H1 (cell line): ENCODE data around the gene FAM222B.

Experiments used
- KDM5A ChIP-seq: fragments of 200-600 bp; IDR thresholded peaks from 2 replicates; pipeline ENCODE4 v1.7.1; 2012; ENCODE audit warnings: mild to moderate bottlenecking, low read length, inconsistent platforms, mixed read lengths
- SIN3A ChIP-seq, 2 experiments: IDR thresholded peaks in 1 of 2; conservative IDR thresholded peaks in 1 of 2; 2 replicates each; pipeline ENCODE4 v1.6.1; 2011 to 2012; ENCODE audit warnings: low read length in 2 of 2, improper control_type of control experiment in 1 of 2, low read depth in 1 of 2, mild to moderate bottlenecking in 1 of 2
- TF ChIP-seq, protein P1 (sequence below): IDR thresholded peaks from 2 replicates; pipeline ENCODE4 v1.6.1; 2011; ENCODE audit warnings: low read depth, mild to moderate bottlenecking, low read length; ENCODE audit not compliant: insufficient read depth
- TF ChIP-seq, protein P2 (sequence below): fragments of 300-600 bp; sonication (generic); IDR thresholded peaks from 2 replicates; pipeline ENCODE4 v1.7.1; 2012; ENCODE audit warnings: low read length, moderate library complexity, mild to moderate bottlenecking, inconsistent platforms; ENCODE audit not compliant: insufficient replicate concordance

DNA sequence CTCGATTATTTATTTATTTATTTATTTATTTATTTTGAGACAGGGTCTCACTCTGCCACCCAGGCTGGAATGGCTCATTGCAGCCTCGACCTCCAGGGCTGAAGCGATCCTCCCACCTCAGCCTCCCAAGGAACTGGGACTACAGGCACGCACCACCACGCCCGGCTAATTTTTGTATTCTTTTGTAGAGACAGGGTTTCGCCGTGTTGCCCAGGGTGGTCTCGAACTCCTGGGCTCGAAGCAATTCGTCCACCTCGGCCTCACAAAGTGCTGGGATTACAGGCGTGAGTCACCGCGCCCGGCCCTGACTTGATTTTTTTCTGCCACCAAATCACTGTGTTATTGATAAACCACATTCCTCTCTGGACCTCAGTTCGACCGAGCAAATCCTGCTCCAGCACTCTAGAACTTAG is 123.6 kb downstream of the FAM222B start:
- TF ChIP-seq, protein P1, sequence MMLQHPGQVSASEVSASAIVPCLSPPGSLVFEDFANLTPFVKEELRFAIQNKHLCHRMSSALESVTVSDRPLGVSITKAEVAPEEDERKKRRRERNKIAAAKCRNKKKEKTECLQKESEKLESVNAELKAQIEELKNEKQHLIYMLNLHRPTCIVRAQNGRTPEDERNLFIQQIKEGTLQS: no peak
- TF ChIP-seq SIN3A (conservative IDR thresholded peaks at IDR 0.05 in 1 of 2, IDR thresholded peaks at IDR 0.05 in 1 of 2; ENCODE audit: low read depth in 1 of 2, low read length in 2 of 2) (no peak), KDM5A (no peak)
- TF ChIP-seq, protein P2, sequence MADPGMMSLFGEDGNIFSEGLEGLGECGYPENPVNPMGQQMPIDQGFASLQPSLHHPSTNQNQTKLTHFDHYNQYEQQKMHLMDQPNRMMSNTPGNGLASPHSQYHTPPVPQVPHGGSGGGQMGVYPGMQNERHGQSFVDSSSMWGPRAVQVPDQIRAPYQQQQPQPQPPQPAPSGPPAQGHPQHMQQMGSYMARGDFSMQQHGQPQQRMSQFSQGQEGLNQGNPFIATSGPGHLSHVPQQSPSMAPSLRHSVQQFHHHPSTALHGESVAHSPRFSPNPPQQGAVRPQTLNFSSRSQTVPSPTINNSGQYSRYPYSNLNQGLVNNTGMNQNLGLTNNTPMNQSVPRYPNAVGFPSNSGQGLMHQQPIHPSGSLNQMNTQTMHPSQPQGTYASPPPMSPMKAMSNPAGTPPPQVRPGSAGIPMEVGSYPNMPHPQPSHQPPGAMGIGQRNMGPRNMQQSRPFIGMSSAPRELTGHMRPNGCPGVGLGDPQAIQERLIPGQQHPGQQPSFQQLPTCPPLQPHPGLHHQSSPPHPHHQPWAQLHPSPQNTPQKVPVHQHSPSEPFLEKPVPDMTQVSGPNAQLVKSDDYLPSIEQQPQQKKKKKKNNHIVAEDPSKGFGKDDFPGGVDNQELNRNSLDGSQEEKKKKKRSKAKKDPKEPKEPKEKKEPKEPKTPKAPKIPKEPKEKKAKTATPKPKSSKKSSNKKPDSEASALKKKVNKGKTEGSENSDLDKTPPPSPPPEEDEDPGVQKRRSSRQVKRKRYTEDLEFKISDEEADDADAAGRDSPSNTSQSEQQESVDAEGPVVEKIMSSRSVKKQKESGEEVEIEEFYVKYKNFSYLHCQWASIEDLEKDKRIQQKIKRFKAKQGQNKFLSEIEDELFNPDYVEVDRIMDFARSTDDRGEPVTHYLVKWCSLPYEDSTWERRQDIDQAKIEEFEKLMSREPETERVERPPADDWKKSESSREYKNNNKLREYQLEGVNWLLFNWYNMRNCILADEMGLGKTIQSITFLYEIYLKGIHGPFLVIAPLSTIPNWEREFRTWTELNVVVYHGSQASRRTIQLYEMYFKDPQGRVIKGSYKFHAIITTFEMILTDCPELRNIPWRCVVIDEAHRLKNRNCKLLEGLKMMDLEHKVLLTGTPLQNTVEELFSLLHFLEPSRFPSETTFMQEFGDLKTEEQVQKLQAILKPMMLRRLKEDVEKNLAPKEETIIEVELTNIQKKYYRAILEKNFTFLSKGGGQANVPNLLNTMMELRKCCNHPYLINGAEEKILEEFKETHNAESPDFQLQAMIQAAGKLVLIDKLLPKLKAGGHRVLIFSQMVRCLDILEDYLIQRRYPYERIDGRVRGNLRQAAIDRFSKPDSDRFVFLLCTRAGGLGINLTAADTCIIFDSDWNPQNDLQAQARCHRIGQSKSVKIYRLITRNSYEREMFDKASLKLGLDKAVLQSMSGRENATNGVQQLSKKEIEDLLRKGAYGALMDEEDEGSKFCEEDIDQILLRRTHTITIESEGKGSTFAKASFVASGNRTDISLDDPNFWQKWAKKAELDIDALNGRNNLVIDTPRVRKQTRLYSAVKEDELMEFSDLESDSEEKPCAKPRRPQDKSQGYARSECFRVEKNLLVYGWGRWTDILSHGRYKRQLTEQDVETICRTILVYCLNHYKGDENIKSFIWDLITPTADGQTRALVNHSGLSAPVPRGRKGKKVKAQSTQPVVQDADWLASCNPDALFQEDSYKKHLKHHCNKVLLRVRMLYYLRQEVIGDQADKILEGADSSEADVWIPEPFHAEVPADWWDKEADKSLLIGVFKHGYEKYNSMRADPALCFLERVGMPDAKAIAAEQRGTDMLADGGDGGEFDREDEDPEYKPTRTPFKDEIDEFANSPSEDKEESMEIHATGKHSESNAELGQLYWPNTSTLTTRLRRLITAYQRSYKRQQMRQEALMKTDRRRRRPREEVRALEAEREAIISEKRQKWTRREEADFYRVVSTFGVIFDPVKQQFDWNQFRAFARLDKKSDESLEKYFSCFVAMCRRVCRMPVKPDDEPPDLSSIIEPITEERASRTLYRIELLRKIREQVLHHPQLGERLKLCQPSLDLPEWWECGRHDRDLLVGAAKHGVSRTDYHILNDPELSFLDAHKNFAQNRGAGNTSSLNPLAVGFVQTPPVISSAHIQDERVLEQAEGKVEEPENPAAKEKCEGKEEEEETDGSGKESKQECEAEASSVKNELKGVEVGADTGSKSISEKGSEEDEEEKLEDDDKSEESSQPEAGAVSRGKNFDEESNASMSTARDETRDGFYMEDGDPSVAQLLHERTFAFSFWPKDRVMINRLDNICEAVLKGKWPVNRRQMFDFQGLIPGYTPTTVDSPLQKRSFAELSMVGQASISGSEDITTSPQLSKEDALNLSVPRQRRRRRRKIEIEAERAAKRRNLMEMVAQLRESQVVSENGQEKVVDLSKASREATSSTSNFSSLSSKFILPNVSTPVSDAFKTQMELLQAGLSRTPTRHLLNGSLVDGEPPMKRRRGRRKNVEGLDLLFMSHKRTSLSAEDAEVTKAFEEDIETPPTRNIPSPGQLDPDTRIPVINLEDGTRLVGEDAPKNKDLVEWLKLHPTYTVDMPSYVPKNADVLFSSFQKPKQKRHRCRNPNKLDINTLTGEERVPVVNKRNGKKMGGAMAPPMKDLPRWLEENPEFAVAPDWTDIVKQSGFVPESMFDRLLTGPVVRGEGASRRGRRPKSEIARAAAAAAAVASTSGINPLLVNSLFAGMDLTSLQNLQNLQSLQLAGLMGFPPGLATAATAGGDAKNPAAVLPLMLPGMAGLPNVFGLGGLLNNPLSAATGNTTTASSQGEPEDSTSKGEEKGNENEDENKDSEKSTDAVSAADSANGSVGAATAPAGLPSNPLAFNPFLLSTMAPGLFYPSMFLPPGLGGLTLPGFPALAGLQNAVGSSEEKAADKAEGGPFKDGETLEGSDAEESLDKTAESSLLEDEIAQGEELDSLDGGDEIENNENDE: no peak
